Endothelial cell of umbilical vein (primary cell): Measurements from ENCODE around the gene DUSP6. TPM values are rescaled to one million over a fixed set of nuclear protein-coding genes. Genes with fewer than 3 reads are reported as not detected.

Experiments used
- BruUV-seq: library from RNA; stranded (reverse); fragments of 400-500 nt; replicated peaks from 2 replicates; lab custom pipeline; 2021; lab: Mats Ljungman, UMichigan
- CTCF ChIA-PET: fragments of 300-600, 350-600 bp; sonication (Branson Sonifier 250); formaldehyde crosslinking; loops from one replicate; lab custom pipeline; 2021; ENCODE audit warnings: antibody characterized with exemption, inconsistent platforms; lab: Charles Lee
- POLR2A ChIA-PET: fragments of 300-600, 350-600 bp; sonication (Branson Sonifier 250); formaldehyde crosslinking; loops from one replicate; lab custom pipeline; 2021; ENCODE audit warnings: antibody characterized with exemption, inconsistent platforms; lab: Charles Lee
- DNase-seq: peaks from one replicate; pipeline ENCODE4 v3.0.0-alpha.2; 2011; ENCODE audit warnings: low read depth, low spot score
- FAIRE-seq: peaks from 2 replicates; lab custom pipeline; 2011; peaks lifted over from hg19 to GRCh38; lab: Jason Lieb, UNC
- H2AFZ ChIP-seq: 2 replicates; pipeline ENCODE4 v1.6.0; 2012; ENCODE audit warnings: low read depth, low read length, control low read depth, inconsistent platforms
- H3K27ac ChIP-seq: 2 replicates; pipeline ENCODE4 v1.5.1; 2011; ENCODE audit warnings: low read depth, mild to moderate bottlenecking, control low read depth, low read length, moderate library complexity; ENCODE audit not compliant: insufficient read depth
- H3K27me3 ChIP-seq, 2 experiments: 2 replicates each; pipeline versions ENCODE4 v1.6.0 to v1.6.1; 2011; ENCODE audit warnings: low read length in 2 of 2, mixed read lengths in 1 of 2; ENCODE audit not compliant: control insufficient read depth in 2 of 2, insufficient read depth in 2 of 2
- H3K36me3 ChIP-seq, 2 experiments: 2 replicates in 1 of 2; 3 replicates in 1 of 2; pipeline ENCODE4 v1.5.1; 2011; ENCODE audit warnings: low read length in 2 of 2, mild to moderate bottlenecking in 1 of 2, moderate library complexity in 1 of 2; ENCODE audit not compliant: control insufficient read depth in 2 of 2, insufficient read depth in 2 of 2; ENCODE audit errors: extremely low read depth in 1 of 2
- H3K4me1 ChIP-seq: 3 replicates; pipeline ENCODE4 v1.5.1; 2011; ENCODE audit warnings: mild to moderate bottlenecking, low read length; ENCODE audit not compliant: control insufficient read depth, insufficient read depth; ENCODE audit errors: extremely low read depth
- H3K4me2 ChIP-seq: 2 replicates; pipeline ENCODE4 v1.6.1; 2011; ENCODE audit warnings: low read length, control low read depth, mixed read lengths; ENCODE audit not compliant: insufficient read depth
- H3K4me3 ChIP-seq, 3 experiments: fragments of 200-600 bp in 1 of 3; sonication (generic), shearing (Covaris generic) in 1 of 3; replicated peaks in 1 of 3; 2 replicates each; pipeline ENCODE4 v1.5.1; 2011 to 2016; ENCODE audit warnings: control low read depth in 3 of 3, low read length in 3 of 3, mild to moderate bottlenecking in 2 of 3, inconsistent platforms in 1 of 3, low read depth in 1 of 3, moderate library complexity in 1 of 3; ENCODE audit not compliant: insufficient read depth in 1 of 3
- H3K79me2 ChIP-seq: 2 replicates; pipeline ENCODE4 v1.6.0; 2012; ENCODE audit warnings: low read length, inconsistent platforms; ENCODE audit not compliant: control insufficient read depth, insufficient read depth
- H3K9ac ChIP-seq: replicated peaks from 2 replicates; pipeline ENCODE3; 2011; ENCODE audit warnings: low read length, control low read depth; ENCODE audit not compliant: insufficient read depth; ENCODE audit errors: extremely low read depth
- H3K9me1 ChIP-seq: replicated peaks from 3 replicates; pipeline ENCODE4 v1.6.0; 2011; ENCODE audit warnings: mild to moderate bottlenecking, low read length; ENCODE audit not compliant: control insufficient read depth, insufficient read depth; ENCODE audit errors: extremely low read depth
- H3K9me3 ChIP-seq: replicated peaks from 2 replicates; pipeline ENCODE4 v1.5.1; 2012; ENCODE audit warnings: low read length, inconsistent platforms; ENCODE audit not compliant: control insufficient read depth, insufficient read depth
- H4K20me1 ChIP-seq: replicated peaks from 2 replicates; pipeline ENCODE3; 2011; ENCODE audit warnings: mild to moderate bottlenecking, low read length; ENCODE audit not compliant: control insufficient read depth, insufficient read depth; ENCODE audit errors: extremely low read depth
- CTCF ChIP-seq, 2 donors: IDR thresholded peaks; 1 replicate in 1 of 2; 2 replicates in 1 of 2; pipeline ENCODE4 v1.5.1; 2011; ENCODE audit warnings: low read length in 2 of 2, mild to moderate bottlenecking in 2 of 2, moderate library complexity in 2 of 2, control low read depth in 1 of 2, inconsistent platforms in 1 of 2, low read depth in 1 of 2; ENCODE audit not compliant: insufficient read depth in 1 of 2; ENCODE audit errors: extremely low read depth in 1 of 2
- EZH2 ChIP-seq: IDR thresholded peaks from 2 replicates; pipeline ENCODE4 v1.6.1; 2012; ENCODE audit warnings: borderline replicate concordance, low read depth, mild to moderate bottlenecking, moderate library complexity, low read length, inconsistent platforms; ENCODE audit not compliant: severe bottlenecking
- FOS ChIP-seq: IDR thresholded peaks from 2 replicates; pipeline ENCODE4 v1.6.1; 2011; ENCODE audit warnings: mild to moderate bottlenecking, low read length, moderate library complexity, borderline replicate concordance; ENCODE audit not compliant: insufficient read depth
- GATA2 ChIP-seq: IDR thresholded peaks from 2 replicates; pipeline ENCODE4 v1.7.0; 2011; ENCODE audit warnings: low read depth, mild to moderate bottlenecking, moderate library complexity, mixed read lengths, low read length; ENCODE audit not compliant: insufficient read length, insufficient read depth
- JUN ChIP-seq: IDR thresholded peaks from 2 replicates; pipeline ENCODE4 v1.6.1; 2011; ENCODE audit warnings: borderline replicate concordance, low read depth; ENCODE audit not compliant: insufficient read length, insufficient read depth
- MAX ChIP-seq: IDR thresholded peaks from 2 replicates; pipeline ENCODE4 v1.6.1; 2011; ENCODE audit not compliant: insufficient read depth, insufficient read length
- MYC ChIP-seq: IDR thresholded peaks from one replicate; pipeline ENCODE4 v1.6.1; 2011; ENCODE audit warnings: mild to moderate bottlenecking, low read depth, low read length
- POLR2A ChIP-seq: IDR thresholded peaks from 2 replicates; pipeline ENCODE4 v1.6.1; 2012; ENCODE audit warnings: low read depth, mild to moderate bottlenecking, control low read depth, low read length
- POLR2AphosphoS5 ChIP-seq: IDR thresholded peaks from 2 replicates; pipeline ENCODE4 v1.6.1; 2012; ENCODE audit warnings: low read depth, mild to moderate bottlenecking, control low read depth, low read length, moderate library complexity; ENCODE audit not compliant: insufficient read depth
- dilution Hi-C: fragments of 300-500 bp; cut with MboI; formaldehyde crosslinking; loops from one replicate; pipeline ENCODE4 v1.15.0; 2019; ENCODE audit warnings: low sequenced_read_pairs; ENCODE audit not compliant: extremely low pct_ligation_motif_present
- intact Hi-C: fragments of 100-400 bp; cut with micrococcal nuclease; formaldehyde crosslinking; loops from one replicate; pipeline ENCODE4 v1.10.0; 2022
- polyA plus RNA-seq, 4 experiments: library from polyadenylated mRNA; depleted of rRNA in 3 of 4; stranded (reverse) in 3 of 4; unstranded in 1 of 4; fragments of >200 nt; gene quantifications; 2 replicates each; pipeline versions ENCODE4 v1.2.1 to v1.2.3, GENCODE V29; 2011 to 2012; ENCODE audit warnings: missing spikeins in 1 of 4
- total RNA-seq: library from RNA; stranded (reverse); gene quantifications from 2 replicates; pipeline ENCODE4 v1.2.3, GENCODE V29; 2021

Gene DUSP6
- total and polyA plus RNA-seq, 2 donors (not counting 3 experiments of a cell fraction or from before 2014, with no cell fraction given), result 148 to 149 TPM

GRCh38 chr12:89359615-89360014 is 7.3 kb upstream of the DUSP6 start:
- dilution Hi-C loops, result no loop called here

GRCh38 chr12:89358805-89359204 is 6.5 kb upstream of the DUSP6 start:
- ChIA-PET CTCF (interaction anchor here (0.8 to 1.5 kb wide), 3 partner anchors 93 to 104 kb away, joined by 3 to 5 read pairs (median 4); no protein-coding TSS in a partner anchor), POLR2A (no interaction called here)
- no peak for FAIRE-seq
- Histone ChIP-seq H4K20me1 (no peaks in the 10 kb centered on the region), H3K36me3 (no peaks in the 10 kb centered on the region), H3K4me2 (no peak overlapping the region), H3K9me1 (no peaks in the 10 kb centered on the region), H3K9me3 (no peaks in the 10 kb centered on the region), H3K79me2 (no peaks in the 10 kb centered on the region), H3K27me3 (no peaks in the 10 kb centered on the region), H3K4me3 (no peak overlapping the region), H2AFZ (no peak overlapping the region), H3K4me1 (peaks cover 12% of the 10 kb centered on the region), H3K9ac (no peak overlapping the region), H3K27ac (no peak overlapping the region)
- no TSS peak for BruUV-seq
- intact Hi-C loops (no loop called here), dilution Hi-C loops (no loop called here)
- no peak for DNase-seq
- TF ChIP-seq MAX, result no peak
- TF ChIP-seq GATA2, result no peak
- no peak for TF ChIP-seq FOS
- TF ChIP-seq POLR2A, result no peak
- TF ChIP-seq JUN, result no peak
- TF ChIP-seq CTCF (IDR thresholded peaks at IDR 0.05; ENCODE audit: extremely low read depth in 1 of 2, insufficient read depth in 1 of 2, low read depth in 1 of 2, low read length in 2 of 2), result no peak
- no peak for TF ChIP-seq POLR2AphosphoS5
- TF ChIP-seq MYC, result no peak
- no peak for TF ChIP-seq EZH2

More at GRCh38 chr12:89359615-89360014, 7.3 kb upstream of the DUSP6 start:
- no peak for TF ChIP-seq POLR2A
- no peak for TF ChIP-seq EZH2
- H3K4me2 ChIP-seq, result no peak overlapping the region
- no peak overlapping the region for H2AFZ ChIP-seq
- no peak for DNase-seq
- H3K4me1 ChIP-seq, result peaks cover 6% of the 10 kb centered on the region
- H3K27me3 ChIP-seq, result no peaks in the 10 kb centered on the region
- H4K20me1 ChIP-seq, result no peaks in the 10 kb centered on the region
- H3K9me1 ChIP-seq, result no peaks in the 10 kb centered on the region
- no peaks in the 10 kb centered on the region for H3K79me2 ChIP-seq
- no peaks in the 10 kb centered on the region for H3K9me3 ChIP-seq
- ChIA-PET CTCF (interaction anchor here (0.8 to 1.5 kb wide), 2 partner anchors 92 to 103 kb away, joined by 3 to 5 read pairs; no protein-coding TSS in a partner anchor), POLR2A (no interaction called here)
- no peak overlapping the region for H3K9ac ChIP-seq
- no peak overlapping the region for H3K27ac ChIP-seq
- intact Hi-C loops, result no loop called here
- BruUV-seq, result no TSS peak
- no peak for FAIRE-seq
- no peaks in the 10 kb centered on the region for H3K36me3 ChIP-seq
- no peak overlapping the region for H3K4me3 ChIP-seq
